OCI-LY7 (cell line): ENCODE data around the gene UNC80. TPM values are rescaled to one million over a fixed set of nuclear protein-coding genes. Genes with fewer than 3 reads are reported as not detected.

Experiments used
- BruUV-seq: library from RNA; stranded (reverse); fragments of 400-500 nt; replicated peaks from 2 replicates; lab custom pipeline; 2021; lab: Mats Ljungman, UMichigan
- CTCF ChIA-PET: fragments of 300-600 bp; sonication (Branson Sonifier 250); formaldehyde crosslinking; loops from one replicate; lab custom pipeline; 2022; ENCODE audit warnings: antibody characterized with exemption; ENCODE audit not compliant: unreplicated experiment; lab: Charles Lee
- POLR2A ChIA-PET: fragments of 300-600 bp; sonication (Branson Sonifier 250); formaldehyde crosslinking; loops from one replicate; lab custom pipeline; 2022; ENCODE audit warnings: antibody characterized with exemption; lab: Charles Lee
- DNase-seq: peaks from one replicate; pipeline ENCODE4 v3.0.0-alpha.2; 2015; ENCODE audit warnings: low spot score
- H2AFZ ChIP-seq: fragments of 200-600 bp; sonication (generic), shearing (Covaris generic); 2 replicates; pipeline ENCODE4 v1.6.1; 2014; ENCODE audit warnings: mild to moderate bottlenecking, antibody characterized with exemption, low read length, moderate library complexity
- H3K27ac ChIP-seq: fragments of 200-600 bp; sonication (generic); 2 replicates; pipeline ENCODE4 v1.5.1; 2014; ENCODE audit warnings: mixed run types, low read depth, mild to moderate bottlenecking, moderate library complexity, low read length, inconsistent platforms; ENCODE audit not compliant: poor library complexity, severe bottlenecking
- H3K36me3 ChIP-seq: fragments of 200-600 bp; sonication (generic); 2 replicates; pipeline ENCODE4 v1.6.1; 2014; ENCODE audit warnings: mild to moderate bottlenecking, antibody characterized with exemption, low read length, moderate library complexity, mixed read lengths; ENCODE audit not compliant: insufficient read depth
- H3K4me1 ChIP-seq: fragments of 200-600 bp; sonication (generic); 2 replicates; pipeline ENCODE4 v1.5.1; 2014; ENCODE audit warnings: mild to moderate bottlenecking, low read length; ENCODE audit not compliant: insufficient read depth, poor library complexity, severe bottlenecking
- H3K4me2 ChIP-seq: fragments of 200-600 bp; sonication (generic); 2 replicates; pipeline ENCODE4 v1.6.1; 2014; ENCODE audit warnings: mild to moderate bottlenecking, low read length
- H3K4me3 ChIP-seq: fragments of 200-600 bp; sonication (generic); 2 replicates; pipeline ENCODE4 v1.5.1; 2014; ENCODE audit warnings: mild to moderate bottlenecking, low read depth, low read length; ENCODE audit not compliant: poor library complexity, severe bottlenecking
- H3K79me2 ChIP-seq: fragments of 200-600 bp; sonication (generic); 2 replicates; pipeline ENCODE4 v1.6.1; 2016; ENCODE audit warnings: low read depth, mild to moderate bottlenecking, low read length, moderate library complexity, mixed read lengths; ENCODE audit not compliant: insufficient read depth
- H3K9me2 ChIP-seq: fragments of 200-600 bp; sonication (generic); 2 replicates; pipeline ENCODE4 v1.6.1; 2016; ENCODE audit warnings: mild to moderate bottlenecking, low read length, mixed read lengths; ENCODE audit not compliant: insufficient read depth
- H3K9me3 ChIP-seq: fragments of 200-600 bp; sonication (generic); 2 replicates; pipeline ENCODE4 v1.6.1; 2014; ENCODE audit warnings: mild to moderate bottlenecking, mixed run types, low read length, mixed read lengths
- H4K20me1 ChIP-seq: fragments of 200-600 bp; sonication (generic); 2 replicates; pipeline ENCODE4 v1.6.1; 2014; ENCODE audit warnings: mild to moderate bottlenecking, antibody characterized with exemption, low read length, moderate library complexity, mixed read lengths; ENCODE audit not compliant: insufficient read depth
- CTCF ChIP-seq: fragments of 200-600 bp; sonication (generic); conservative IDR thresholded peaks from 2 replicates; pipeline ENCODE4 v1.5.1; 2014; ENCODE audit warnings: mild to moderate bottlenecking, antibody characterized with exemption, low read length, moderate library complexity, mixed read lengths
- EZH2phosphoT487 ChIP-seq: fragments of 200-600 bp; sonication (generic); IDR thresholded peaks from 2 replicates; pipeline ENCODE4 v1.6.1; 2018; ENCODE audit warnings: low read depth, borderline replicate concordance, mild to moderate bottlenecking, mixed run types, antibody characterized with exemption, low read length, moderate library complexity, mixed read lengths
- intact Hi-C: fragments of 100-400 bp; cut with micrococcal nuclease; formaldehyde crosslinking; loops from one replicate; pipeline ENCODE4 v1.10.0; 2022; ENCODE audit not compliant: unreplicated experiment
- total RNA-seq, 2 experiments: library from RNA; depleted of rRNA in 1 of 2; stranded (reverse); fragments of >200 nt in 1 of 2; shearing (Covaris generic) in 1 of 2; gene quantifications; 2 replicates each; pipeline ENCODE4 v1.2.3, GENCODE V29; 2014 to 2022

The UNC80 gene
- total RNA-seq, 2 experiments from 2014 or later, result not detected

- BruUV-seq, result no TSS peak
- no peak overlapping the region for H3K4me2 ChIP-seq
- no peaks in the 10 kb centered on the region; the same call in 1 of the 2 replicates for H3K9me2 ChIP-seq
- H3K9me3 ChIP-seq, result no peaks in the 10 kb centered on the region
- intact Hi-C loops, result no loop called here
- H2AFZ ChIP-seq, result no peak overlapping the region
- no peaks in the 10 kb centered on the region for H4K20me1 ChIP-seq
- H3K4me1 ChIP-seq, result no peaks in the 10 kb centered on the region
- DNase-seq, result no peak
- ChIA-PET POLR2A (interaction anchor here (0.6 to 0.9 kb wide), 2 partner anchors 10 to 1022 kb away, joined by 3 to 4 read pairs; no protein-coding TSS in a partner anchor), CTCF (no interaction called here)
- TF ChIP-seq CTCF, result no peak
- no peak for TF ChIP-seq EZH2phosphoT487
- no peaks in the 10 kb centered on the region for H3K79me2 ChIP-seq
- no peaks in the 10 kb centered on the region for H3K36me3 ChIP-seq
- H3K27ac ChIP-seq, result no peak overlapping the region
- no peak overlapping the region for H3K4me3 ChIP-seq
These were observed 174.9 kb downstream of the UNC80 start for GRCh38 chr2:209946539-209946938.

DNA sequence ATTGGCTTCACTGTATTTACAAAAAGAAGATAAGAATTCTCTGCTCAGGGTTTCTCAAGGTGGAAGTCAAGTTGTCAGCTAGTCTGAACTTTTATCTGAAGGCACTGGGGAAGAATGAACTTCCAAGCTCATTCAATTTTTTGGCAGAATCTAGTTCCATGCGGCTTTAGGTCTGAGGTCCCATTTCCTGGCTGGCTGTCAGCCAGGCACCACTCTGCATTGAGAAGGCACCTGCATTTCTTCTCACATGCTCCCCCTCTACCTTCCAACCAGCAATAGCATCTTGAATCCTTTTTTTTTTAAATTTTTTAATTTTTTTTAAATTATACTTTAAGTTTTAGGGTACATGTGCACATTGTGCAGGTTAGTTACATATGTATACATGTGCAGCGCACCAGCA lies 184.6 kb downstream of the UNC80 start:
- no peak overlapping the region for H2AFZ ChIP-seq
- no peak overlapping the region for H3K27ac ChIP-seq
- no peaks in the 10 kb centered on the region for H3K4me1 ChIP-seq
- H3K79me2 ChIP-seq, result no peaks in the 10 kb centered on the region
- no peak overlapping the region for H3K4me2 ChIP-seq
- H3K4me3 ChIP-seq, result no peak overlapping the region
- no TSS peak for BruUV-seq
- no peaks in the 10 kb centered on the region for H3K9me2 ChIP-seq
- H3K9me3 ChIP-seq, result no peaks in the 10 kb centered on the region
- TF ChIP-seq CTCF (no peak), EZH2phosphoT487 (no peak)
- ChIA-PET CTCF (no interaction called here), POLR2A (interaction anchor here (0.5 to 0.8 kb wide), 3 partner anchors 9 to 138 kb away, joined by 3 to 6 read pairs (median 4); no protein-coding TSS in a partner anchor)
- intact Hi-C loops, result no loop called here
- DNase-seq, result no peak
- no peaks in the 10 kb centered on the region for H3K36me3 ChIP-seq
- H4K20me1 ChIP-seq, result no peaks in the 10 kb centered on the region

DNA sequence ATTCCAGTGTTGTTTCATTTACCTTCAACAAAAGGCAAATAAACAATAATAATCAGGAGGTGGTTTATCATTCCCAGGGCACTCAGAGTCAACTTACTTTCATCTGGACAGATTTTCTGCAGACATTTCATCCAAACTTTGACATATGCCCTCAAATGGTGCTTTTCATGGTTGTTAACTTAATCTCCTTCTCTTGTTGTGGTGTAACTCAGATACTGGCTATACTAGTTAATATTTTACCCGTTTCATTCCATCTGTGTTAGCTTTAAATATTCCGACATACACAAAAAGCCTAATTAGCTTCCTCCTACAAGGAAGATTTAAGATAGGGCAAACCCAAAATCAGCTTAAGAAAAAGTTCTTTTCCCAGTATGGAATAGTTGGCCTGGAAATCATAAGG lies 186.4 kb downstream of the UNC80 start:
- Histone ChIP-seq H3K27ac (no peak overlapping the region), H3K4me1 (no peaks in the 10 kb centered on the region), H2AFZ (no peak overlapping the region), H3K79me2 (no peaks in the 10 kb centered on the region), H3K36me3 (no peaks in the 10 kb centered on the region), H3K9me2 (no peaks in the 10 kb centered on the region), H3K9me3 (no peaks in the 10 kb centered on the region), H3K4me3 (no peak overlapping the region), H3K4me2 (no peak overlapping the region), H4K20me1 (no peaks in the 10 kb centered on the region)
- POLR2A ChIA-PET, result interaction anchor here (1.2 kb wide), 1 partner anchor 14 kb away, joined by 3 read pairs; no protein-coding TSS in a partner anchor
- BruUV-seq, result no TSS peak
- intact Hi-C loops, result no loop called here
- no peak for TF ChIP-seq CTCF
- TF ChIP-seq EZH2phosphoT487, result no peak
- CTCF ChIA-PET, result no interaction called here
- DNase-seq, result no peak
